Endothelial cell of umbilical vein (primary cell): ENCODE data around the gene CACNA1S. TPM values are rescaled to one million over a fixed set of nuclear protein-coding genes. Genes with fewer than 3 reads are reported as not detected.

Experiments
- BruUV-seq: library from RNA; stranded (reverse); fragments of 400-500 nt; replicated peaks from 2 replicates; lab custom pipeline; 2021; lab: Mats Ljungman, UMichigan
- CTCF ChIA-PET: fragments of 300-600, 350-600 bp; sonication (Branson Sonifier 250); formaldehyde crosslinking; loops from one replicate; lab custom pipeline; 2021; ENCODE audit warnings: antibody characterized with exemption, inconsistent platforms; lab: Charles Lee
- POLR2A ChIA-PET: fragments of 300-600, 350-600 bp; sonication (Branson Sonifier 250); formaldehyde crosslinking; loops from one replicate; lab custom pipeline; 2021; ENCODE audit warnings: antibody characterized with exemption, inconsistent platforms; lab: Charles Lee
- DNase-seq: peaks from one replicate; pipeline ENCODE4 v3.0.0-alpha.2; 2011; ENCODE audit warnings: low read depth, low spot score
- FAIRE-seq: peaks from 2 replicates; lab custom pipeline; 2011; peaks lifted over from hg19 to GRCh38; lab: Jason Lieb, UNC
- H2AFZ ChIP-seq: 2 replicates; pipeline ENCODE4 v1.6.0; 2012; ENCODE audit warnings: low read depth, low read length, control low read depth, inconsistent platforms
- H3K27ac ChIP-seq: 2 replicates; pipeline ENCODE4 v1.5.1; 2011; ENCODE audit warnings: low read depth, mild to moderate bottlenecking, control low read depth, low read length, moderate library complexity; ENCODE audit not compliant: insufficient read depth
- H3K27me3 ChIP-seq, 2 experiments: 2 replicates each; pipeline versions ENCODE4 v1.6.0 to v1.6.1; 2011; ENCODE audit warnings: low read length in 2 of 2, mixed read lengths in 1 of 2; ENCODE audit not compliant: control insufficient read depth in 2 of 2, insufficient read depth in 2 of 2
- H3K36me3 ChIP-seq, 2 experiments: 2 replicates in 1 of 2; 3 replicates in 1 of 2; pipeline ENCODE4 v1.5.1; 2011; ENCODE audit warnings: low read length in 2 of 2, mild to moderate bottlenecking in 1 of 2, moderate library complexity in 1 of 2; ENCODE audit not compliant: control insufficient read depth in 2 of 2, insufficient read depth in 2 of 2; ENCODE audit errors: extremely low read depth in 1 of 2
- H3K4me1 ChIP-seq: 3 replicates; pipeline ENCODE4 v1.5.1; 2011; ENCODE audit warnings: mild to moderate bottlenecking, low read length; ENCODE audit not compliant: control insufficient read depth, insufficient read depth; ENCODE audit errors: extremely low read depth
- H3K4me2 ChIP-seq: 2 replicates; pipeline ENCODE4 v1.6.1; 2011; ENCODE audit warnings: low read length, control low read depth, mixed read lengths; ENCODE audit not compliant: insufficient read depth
- H3K4me3 ChIP-seq, 3 experiments: fragments of 200-600 bp in 1 of 3; sonication (generic), shearing (Covaris generic) in 1 of 3; replicated peaks in 1 of 3; 2 replicates each; pipeline ENCODE4 v1.5.1; 2011 to 2016; ENCODE audit warnings: control low read depth in 3 of 3, low read length in 3 of 3, mild to moderate bottlenecking in 2 of 3, inconsistent platforms in 1 of 3, low read depth in 1 of 3, moderate library complexity in 1 of 3; ENCODE audit not compliant: insufficient read depth in 1 of 3
- H3K79me2 ChIP-seq: 2 replicates; pipeline ENCODE4 v1.6.0; 2012; ENCODE audit warnings: low read length, inconsistent platforms; ENCODE audit not compliant: control insufficient read depth, insufficient read depth
- H3K9ac ChIP-seq: replicated peaks from 2 replicates; pipeline ENCODE3; 2011; ENCODE audit warnings: low read length, control low read depth; ENCODE audit not compliant: insufficient read depth; ENCODE audit errors: extremely low read depth
- H3K9me1 ChIP-seq: replicated peaks from 3 replicates; pipeline ENCODE4 v1.6.0; 2011; ENCODE audit warnings: mild to moderate bottlenecking, low read length; ENCODE audit not compliant: control insufficient read depth, insufficient read depth; ENCODE audit errors: extremely low read depth
- H3K9me3 ChIP-seq: replicated peaks from 2 replicates; pipeline ENCODE4 v1.5.1; 2012; ENCODE audit warnings: low read length, inconsistent platforms; ENCODE audit not compliant: control insufficient read depth, insufficient read depth
- H4K20me1 ChIP-seq: replicated peaks from 2 replicates; pipeline ENCODE3; 2011; ENCODE audit warnings: mild to moderate bottlenecking, low read length; ENCODE audit not compliant: control insufficient read depth, insufficient read depth; ENCODE audit errors: extremely low read depth
- CTCF ChIP-seq, 2 donors: IDR thresholded peaks; 1 replicate in 1 of 2; 2 replicates in 1 of 2; pipeline ENCODE4 v1.5.1; 2011; ENCODE audit warnings: low read length in 2 of 2, mild to moderate bottlenecking in 2 of 2, moderate library complexity in 2 of 2, control low read depth in 1 of 2, inconsistent platforms in 1 of 2, low read depth in 1 of 2; ENCODE audit not compliant: insufficient read depth in 1 of 2; ENCODE audit errors: extremely low read depth in 1 of 2
- EZH2 ChIP-seq: IDR thresholded peaks from 2 replicates; pipeline ENCODE4 v1.6.1; 2012; ENCODE audit warnings: borderline replicate concordance, low read depth, mild to moderate bottlenecking, moderate library complexity, low read length, inconsistent platforms; ENCODE audit not compliant: severe bottlenecking
- FOS ChIP-seq: IDR thresholded peaks from 2 replicates; pipeline ENCODE4 v1.6.1; 2011; ENCODE audit warnings: mild to moderate bottlenecking, low read length, moderate library complexity, borderline replicate concordance; ENCODE audit not compliant: insufficient read depth
- GATA2 ChIP-seq: IDR thresholded peaks from 2 replicates; pipeline ENCODE4 v1.7.0; 2011; ENCODE audit warnings: low read depth, mild to moderate bottlenecking, moderate library complexity, mixed read lengths, low read length; ENCODE audit not compliant: insufficient read length, insufficient read depth
- JUN ChIP-seq: IDR thresholded peaks from 2 replicates; pipeline ENCODE4 v1.6.1; 2011; ENCODE audit warnings: borderline replicate concordance, low read depth; ENCODE audit not compliant: insufficient read length, insufficient read depth
- MAX ChIP-seq: IDR thresholded peaks from 2 replicates; pipeline ENCODE4 v1.6.1; 2011; ENCODE audit not compliant: insufficient read depth, insufficient read length
- MYC ChIP-seq: IDR thresholded peaks from one replicate; pipeline ENCODE4 v1.6.1; 2011; ENCODE audit warnings: mild to moderate bottlenecking, low read depth, low read length
- POLR2A ChIP-seq: IDR thresholded peaks from 2 replicates; pipeline ENCODE4 v1.6.1; 2012; ENCODE audit warnings: low read depth, mild to moderate bottlenecking, control low read depth, low read length
- POLR2AphosphoS5 ChIP-seq: IDR thresholded peaks from 2 replicates; pipeline ENCODE4 v1.6.1; 2012; ENCODE audit warnings: low read depth, mild to moderate bottlenecking, control low read depth, low read length, moderate library complexity; ENCODE audit not compliant: insufficient read depth
- dilution Hi-C: fragments of 300-500 bp; cut with MboI; formaldehyde crosslinking; loops from one replicate; pipeline ENCODE4 v1.15.0; 2019; ENCODE audit warnings: low sequenced_read_pairs; ENCODE audit not compliant: extremely low pct_ligation_motif_present
- intact Hi-C: fragments of 100-400 bp; cut with micrococcal nuclease; formaldehyde crosslinking; loops from one replicate; pipeline ENCODE4 v1.10.0; 2022
- polyA plus RNA-seq, 4 experiments: library from polyadenylated mRNA; depleted of rRNA in 3 of 4; stranded (reverse) in 3 of 4; unstranded in 1 of 4; fragments of >200 nt; gene quantifications; 2 replicates each; pipeline versions ENCODE4 v1.2.1 to v1.2.3, GENCODE V29; 2011 to 2012; ENCODE audit warnings: missing spikeins in 1 of 4
- total RNA-seq: library from RNA; stranded (reverse); gene quantifications from 2 replicates; pipeline ENCODE4 v1.2.3, GENCODE V29; 2021

CACNA1S gene
- total and polyA plus RNA-seq, 2 donors (not counting 3 experiments of a cell fraction or from before 2014, with no cell fraction given), result not detected

GRCh38 chr1:201111672-201112071 is 554 bp downstream of the CACNA1S start:
- Histone ChIP-seq H3K9ac (no peak overlapping the region), H3K79me2 (no peaks in the 10 kb centered on the region), H3K4me3 (no peak overlapping the region), H3K9me3 (no peaks in the 10 kb centered on the region), H3K4me1 (no peaks in the 10 kb centered on the region), H4K20me1 (no peaks in the 10 kb centered on the region), H3K4me2 (no peak overlapping the region), H2AFZ (no peak overlapping the region), H3K27me3 (peaks cover 17 to 26% of the 10 kb centered on the region in 2 experiments), H3K27ac (no peak overlapping the region), H3K36me3 (no peaks in the 10 kb centered on the region), H3K9me1 (no peaks in the 10 kb centered on the region)
- intact Hi-C loops (loop anchor here (5.0 to 10.0 kb wide), 4 partner anchors 69 to 557 kb away; partner anchors contain the start of genes INAVA and KIF14), dilution Hi-C loops (no loop called here)
- BruUV-seq, result no TSS peak
- DNase-seq (no peak), FAIRE-seq (no peak)
- TF ChIP-seq CTCF (IDR thresholded peaks at IDR 0.05; ENCODE audit: extremely low read depth in 1 of 2, insufficient read depth in 1 of 2, low read depth in 1 of 2, low read length in 2 of 2) (no peak), GATA2 (no peak), JUN (no peak), FOS (no peak), POLR2A (no peak), MAX (no peak), EZH2 (no peak), MYC (no peak), POLR2AphosphoS5 (no peak)
- ChIA-PET CTCF (interaction anchor here (1.1 to 1.5 kb wide), 3 partner anchors 13 to 140 kb away, joined by 3 to 5 read pairs (median 5); no protein-coding TSS in a partner anchor), POLR2A (interaction anchor here (0.6 kb wide), 1 partner anchor 23 kb away, joined by 3 read pairs; no protein-coding TSS in a partner anchor)
